GM18508 (cell line): ENCODE measurements around the gene TSPAN9.

Experiments
- ATAC-seq: cut with Tn5 transposase; IDR thresholded peaks from one replicate; pipeline ENCODE4 v1.9.1; 2021; ENCODE audit warnings: moderate number of reproducible peaks; ENCODE audit not compliant: insufficient read depth, unreplicated experiment

The TSPAN9 gene

GRCh38 chr12:3076730-3077571 is at the start of gene TSPAN9:
TSS of gene TSPAN9 (plus strand) at chr12:3077379. CDS start at chr12:3201194, 123,815 bp downstream.
- no peak for ATAC-seq

- no peak for ATAC-seq
Observed at GRCh38 chr12:3028108-3028507, 49.1 kb upstream of the TSPAN9 start.

- no peak for ATAC-seq
Observed at GRCh38 chr12:3030821-3031429, 46.3 kb upstream of the TSPAN9 start.

GRCh38 chr12:3032161-3032560 is 45.0 kb upstream of the TSPAN9 start:
- ATAC-seq, result no peak

- no peak for ATAC-seq
Observed at GRCh38 chr12:3032770-3033538, 44.2 kb upstream of the TSPAN9 start.

- no peak for ATAC-seq
Observed at GRCh38 chr12:3033539-3033867, 43.7 kb upstream of the TSPAN9 start.

- no peak for ATAC-seq
Observed at GRCh38 chr12:3034067-3034750, 43.0 kb upstream of the TSPAN9 start.

GRCh38 chr12:3035171-3035570 is 42.0 kb upstream of the TSPAN9 start:
- no peak for ATAC-seq

GRCh38 chr12:3035815-3036702 is 41.1 kb upstream of the TSPAN9 start:
- no peak for ATAC-seq

- ATAC-seq, result no peak
Observed at GRCh38 chr12:3036901-3037600, 40.1 kb upstream of the TSPAN9 start.

- ATAC-seq, result no peak
Observed at GRCh38 chr12:3038166-3038565, 39.0 kb upstream of the TSPAN9 start.

- ATAC-seq, result no peak
Observed at GRCh38 chr12:3038926-3039510, 38.2 kb upstream of the TSPAN9 start.

- ATAC-seq, result no peak
Observed at GRCh38 chr12:3040026-3040656, 37.0 kb upstream of the TSPAN9 start.

GRCh38 chr12:3040663-3041544 is 36.3 kb upstream of the TSPAN9 start:
- ATAC-seq, result no peak

GRCh38 chr12:3041558-3042164 is 35.5 kb upstream of the TSPAN9 start:
- ATAC-seq, result no peak

- no peak for ATAC-seq
Observed at GRCh38 chr12:3042394-3042793, 34.8 kb upstream of the TSPAN9 start.

- no peak for ATAC-seq
Observed at GRCh38 chr12:3042826-3043225, 34.4 kb upstream of the TSPAN9 start.
